Endothelial cell of umbilical vein (primary cell): ENCODE data around the gene TLCD2. TPM values are rescaled to one million over a fixed set of nuclear protein-coding genes. Genes with fewer than 3 reads are reported as not detected.

Experiments
- BruUV-seq: library from RNA; stranded (reverse); fragments of 400-500 nt; replicated peaks from 2 replicates; lab custom pipeline; 2021; lab: Mats Ljungman, UMichigan
- CTCF ChIA-PET: fragments of 300-600, 350-600 bp; sonication (Branson Sonifier 250); formaldehyde crosslinking; loops from one replicate; lab custom pipeline; 2021; ENCODE audit warnings: antibody characterized with exemption, inconsistent platforms; lab: Charles Lee
- POLR2A ChIA-PET: fragments of 300-600, 350-600 bp; sonication (Branson Sonifier 250); formaldehyde crosslinking; loops from one replicate; lab custom pipeline; 2021; ENCODE audit warnings: antibody characterized with exemption, inconsistent platforms; lab: Charles Lee
- DNase-seq: peaks from one replicate; pipeline ENCODE4 v3.0.0-alpha.2; 2011; ENCODE audit warnings: low read depth, low spot score
- FAIRE-seq: peaks from 2 replicates; lab custom pipeline; 2011; peaks lifted over from hg19 to GRCh38; lab: Jason Lieb, UNC
- H2AFZ ChIP-seq: 2 replicates; pipeline ENCODE4 v1.6.0; 2012; ENCODE audit warnings: low read depth, low read length, control low read depth, inconsistent platforms
- H3K27ac ChIP-seq: 2 replicates; pipeline ENCODE4 v1.5.1; 2011; ENCODE audit warnings: low read depth, mild to moderate bottlenecking, control low read depth, low read length, moderate library complexity; ENCODE audit not compliant: insufficient read depth
- H3K27me3 ChIP-seq, 2 experiments: 2 replicates each; pipeline versions ENCODE4 v1.6.0 to v1.6.1; 2011; ENCODE audit warnings: low read length in 2 of 2, mixed read lengths in 1 of 2; ENCODE audit not compliant: control insufficient read depth in 2 of 2, insufficient read depth in 2 of 2
- H3K36me3 ChIP-seq, 2 experiments: 2 replicates in 1 of 2; 3 replicates in 1 of 2; pipeline ENCODE4 v1.5.1; 2011; ENCODE audit warnings: low read length in 2 of 2, mild to moderate bottlenecking in 1 of 2, moderate library complexity in 1 of 2; ENCODE audit not compliant: control insufficient read depth in 2 of 2, insufficient read depth in 2 of 2; ENCODE audit errors: extremely low read depth in 1 of 2
- H3K4me1 ChIP-seq: 3 replicates; pipeline ENCODE4 v1.5.1; 2011; ENCODE audit warnings: mild to moderate bottlenecking, low read length; ENCODE audit not compliant: control insufficient read depth, insufficient read depth; ENCODE audit errors: extremely low read depth
- H3K4me2 ChIP-seq: 2 replicates; pipeline ENCODE4 v1.6.1; 2011; ENCODE audit warnings: low read length, control low read depth, mixed read lengths; ENCODE audit not compliant: insufficient read depth
- H3K4me3 ChIP-seq, 3 experiments: fragments of 200-600 bp in 1 of 3; sonication (generic), shearing (Covaris generic) in 1 of 3; replicated peaks in 1 of 3; 2 replicates each; pipeline ENCODE4 v1.5.1; 2011 to 2016; ENCODE audit warnings: control low read depth in 3 of 3, low read length in 3 of 3, mild to moderate bottlenecking in 2 of 3, inconsistent platforms in 1 of 3, low read depth in 1 of 3, moderate library complexity in 1 of 3; ENCODE audit not compliant: insufficient read depth in 1 of 3
- H3K79me2 ChIP-seq: 2 replicates; pipeline ENCODE4 v1.6.0; 2012; ENCODE audit warnings: low read length, inconsistent platforms; ENCODE audit not compliant: control insufficient read depth, insufficient read depth
- H3K9ac ChIP-seq: replicated peaks from 2 replicates; pipeline ENCODE3; 2011; ENCODE audit warnings: low read length, control low read depth; ENCODE audit not compliant: insufficient read depth; ENCODE audit errors: extremely low read depth
- H3K9me1 ChIP-seq: replicated peaks from 3 replicates; pipeline ENCODE4 v1.6.0; 2011; ENCODE audit warnings: mild to moderate bottlenecking, low read length; ENCODE audit not compliant: control insufficient read depth, insufficient read depth; ENCODE audit errors: extremely low read depth
- H3K9me3 ChIP-seq: replicated peaks from 2 replicates; pipeline ENCODE4 v1.5.1; 2012; ENCODE audit warnings: low read length, inconsistent platforms; ENCODE audit not compliant: control insufficient read depth, insufficient read depth
- H4K20me1 ChIP-seq: replicated peaks from 2 replicates; pipeline ENCODE3; 2011; ENCODE audit warnings: mild to moderate bottlenecking, low read length; ENCODE audit not compliant: control insufficient read depth, insufficient read depth; ENCODE audit errors: extremely low read depth
- EZH2 ChIP-seq: IDR thresholded peaks from 2 replicates; pipeline ENCODE4 v1.6.1; 2012; ENCODE audit warnings: borderline replicate concordance, low read depth, mild to moderate bottlenecking, moderate library complexity, low read length, inconsistent platforms; ENCODE audit not compliant: severe bottlenecking
- FOS ChIP-seq: IDR thresholded peaks from 2 replicates; pipeline ENCODE4 v1.6.1; 2011; ENCODE audit warnings: mild to moderate bottlenecking, low read length, moderate library complexity, borderline replicate concordance; ENCODE audit not compliant: insufficient read depth
- GATA2 ChIP-seq: IDR thresholded peaks from 2 replicates; pipeline ENCODE4 v1.7.0; 2011; ENCODE audit warnings: low read depth, mild to moderate bottlenecking, moderate library complexity, mixed read lengths, low read length; ENCODE audit not compliant: insufficient read length, insufficient read depth
- JUN ChIP-seq: IDR thresholded peaks from 2 replicates; pipeline ENCODE4 v1.6.1; 2011; ENCODE audit warnings: borderline replicate concordance, low read depth; ENCODE audit not compliant: insufficient read length, insufficient read depth
- MYC ChIP-seq: IDR thresholded peaks from one replicate; pipeline ENCODE4 v1.6.1; 2011; ENCODE audit warnings: mild to moderate bottlenecking, low read depth, low read length
- POLR2A ChIP-seq: IDR thresholded peaks from 2 replicates; pipeline ENCODE4 v1.6.1; 2012; ENCODE audit warnings: low read depth, mild to moderate bottlenecking, control low read depth, low read length
- POLR2AphosphoS5 ChIP-seq: IDR thresholded peaks from 2 replicates; pipeline ENCODE4 v1.6.1; 2012; ENCODE audit warnings: low read depth, mild to moderate bottlenecking, control low read depth, low read length, moderate library complexity; ENCODE audit not compliant: insufficient read depth
- dilution Hi-C: fragments of 300-500 bp; cut with MboI; formaldehyde crosslinking; loops from one replicate; pipeline ENCODE4 v1.15.0; 2019; ENCODE audit warnings: low sequenced_read_pairs; ENCODE audit not compliant: extremely low pct_ligation_motif_present
- intact Hi-C: fragments of 100-400 bp; cut with micrococcal nuclease; formaldehyde crosslinking; loops from one replicate; pipeline ENCODE4 v1.10.0; 2022
- polyA plus RNA-seq, 4 experiments: library from polyadenylated mRNA; depleted of rRNA in 3 of 4; stranded (reverse) in 3 of 4; unstranded in 1 of 4; fragments of >200 nt; gene quantifications; 2 replicates each; pipeline versions ENCODE4 v1.2.1 to v1.2.3, GENCODE V29; 2011 to 2012; ENCODE audit warnings: missing spikeins in 1 of 4
- total RNA-seq: library from RNA; stranded (reverse); gene quantifications from 2 replicates; pipeline ENCODE4 v1.2.3, GENCODE V29; 2021
- TF ChIP-seq, protein P1 (sequence below), 2 donors: IDR thresholded peaks; 1 replicate in 1 of 2; 2 replicates in 1 of 2; pipeline ENCODE4 v1.5.1; 2011; ENCODE audit warnings: low read length in 2 of 2, mild to moderate bottlenecking in 2 of 2, moderate library complexity in 2 of 2, control low read depth in 1 of 2, inconsistent platforms in 1 of 2, low read depth in 1 of 2; ENCODE audit not compliant: insufficient read depth in 1 of 2; ENCODE audit errors: extremely low read depth in 1 of 2
- TF ChIP-seq, protein P2 (sequence below): IDR thresholded peaks from 2 replicates; pipeline ENCODE4 v1.6.1; 2011; ENCODE audit not compliant: insufficient read depth, insufficient read length

TLCD2 gene
- total and polyA plus RNA-seq, 2 donors (not counting 3 experiments of a cell fraction or from before 2014, with no cell fraction given) = 0.72 to 2.1 TPM

DNA sequence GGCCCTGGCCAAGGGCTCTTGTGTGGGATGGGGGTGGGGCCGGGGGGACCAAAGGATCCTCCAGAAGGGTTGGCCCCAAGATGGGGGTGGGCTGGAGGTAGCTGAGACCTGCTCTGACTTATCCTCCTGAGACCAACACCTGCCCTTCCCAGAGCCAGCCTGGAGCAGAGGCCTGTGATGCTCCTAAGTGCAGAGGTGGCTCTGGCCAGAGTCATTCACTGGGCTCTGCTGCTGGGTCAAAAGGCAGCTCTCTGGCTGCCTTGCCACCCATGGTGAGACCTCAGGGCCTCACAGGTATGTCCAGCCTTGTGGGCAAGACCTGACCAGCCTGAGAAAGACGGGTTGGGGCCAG lies 32.9 kb upstream of the TLCD2 start:
- no peak overlapping the region for H3K27ac ChIP-seq
- no peaks in the 10 kb centered on the region for H3K4me1 ChIP-seq
- intact Hi-C loops (no loop called here), dilution Hi-C loops (no loop called here)
- no peaks in the 10 kb centered on the region for H3K9me1 ChIP-seq
- no peak for TF ChIP-seq POLR2A
- TF ChIP-seq, protein P1, sequence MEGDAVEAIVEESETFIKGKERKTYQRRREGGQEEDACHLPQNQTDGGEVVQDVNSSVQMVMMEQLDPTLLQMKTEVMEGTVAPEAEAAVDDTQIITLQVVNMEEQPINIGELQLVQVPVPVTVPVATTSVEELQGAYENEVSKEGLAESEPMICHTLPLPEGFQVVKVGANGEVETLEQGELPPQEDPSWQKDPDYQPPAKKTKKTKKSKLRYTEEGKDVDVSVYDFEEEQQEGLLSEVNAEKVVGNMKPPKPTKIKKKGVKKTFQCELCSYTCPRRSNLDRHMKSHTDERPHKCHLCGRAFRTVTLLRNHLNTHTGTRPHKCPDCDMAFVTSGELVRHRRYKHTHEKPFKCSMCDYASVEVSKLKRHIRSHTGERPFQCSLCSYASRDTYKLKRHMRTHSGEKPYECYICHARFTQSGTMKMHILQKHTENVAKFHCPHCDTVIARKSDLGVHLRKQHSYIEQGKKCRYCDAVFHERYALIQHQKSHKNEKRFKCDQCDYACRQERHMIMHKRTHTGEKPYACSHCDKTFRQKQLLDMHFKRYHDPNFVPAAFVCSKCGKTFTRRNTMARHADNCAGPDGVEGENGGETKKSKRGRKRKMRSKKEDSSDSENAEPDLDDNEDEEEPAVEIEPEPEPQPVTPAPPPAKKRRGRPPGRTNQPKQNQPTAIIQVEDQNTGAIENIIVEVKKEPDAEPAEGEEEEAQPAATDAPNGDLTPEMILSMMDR (IDR thresholded peaks at IDR 0.05; ENCODE audit: extremely low read depth in 1 of 2, insufficient read depth in 1 of 2, low read depth in 1 of 2, low read length in 2 of 2) = no peak
- no peak for TF ChIP-seq EZH2
- no peak for TF ChIP-seq FOS
- no peak for TF ChIP-seq GATA2
- TF ChIP-seq POLR2AphosphoS5 = no peak
- TF ChIP-seq MYC = no peak
- TF ChIP-seq JUN = no peak
- TF ChIP-seq, protein P2, sequence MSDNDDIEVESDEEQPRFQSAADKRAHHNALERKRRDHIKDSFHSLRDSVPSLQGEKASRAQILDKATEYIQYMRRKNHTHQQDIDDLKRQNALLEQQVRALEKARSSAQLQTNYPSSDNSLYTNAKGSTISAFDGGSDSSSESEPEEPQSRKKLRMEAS = no peak
- H3K27me3 ChIP-seq = no peaks in the 10 kb centered on the region
- DNase-seq (no peak), FAIRE-seq (no peak)
- ChIA-PET CTCF (interaction anchor here (0.7 to 1.9 kb wide), 3 partner anchors 10 to 41 kb away, joined by 3 to 8 read pairs (median 8); no protein-coding TSS in a partner anchor), POLR2A (no interaction called here)
- H2AFZ ChIP-seq = no peak overlapping the region
- no peaks in the 10 kb centered on the region for H3K36me3 ChIP-seq
- no peak overlapping the region for H3K4me3 ChIP-seq
- no peak overlapping the region for H3K4me2 ChIP-seq
- BruUV-seq = no TSS peak
- H3K9me3 ChIP-seq = no peaks in the 10 kb centered on the region
- no peak overlapping the region for H3K9ac ChIP-seq
- no peaks in the 10 kb centered on the region for H4K20me1 ChIP-seq
- no peaks in the 10 kb centered on the region for H3K79me2 ChIP-seq
